Endothelial cell (in vitro differentiated cells): ENCODE measurements around the gene TGIF2LX. TPM values are rescaled to one million over a fixed set of nuclear protein-coding genes. Genes with fewer than 3 reads are reported as not detected.
"Not testable (repeated sequence)": the region's sequence is repeated elsewhere in the genome, so short reads cannot be mapped to it uniquely, and the experiment has no call there.

ENCODE experiments used
- DNase-seq: peaks from one replicate; pipeline ENCODE4 v3.0.0; 2021; ENCODE audit warnings: low spot score
- H3K27ac Mint-ChIP-seq: one replicate; pipeline ENCODE4 v1.8.0; 2021; ENCODE audit warnings: mixed read lengths, inconsistent platforms; ENCODE audit not compliant: unreplicated experiment
- H3K27me3 Mint-ChIP-seq: one replicate; pipeline ENCODE4 v1.8.0; 2021; ENCODE audit warnings: mild to moderate bottlenecking, moderate library complexity, mixed read lengths, inconsistent platforms; ENCODE audit not compliant: unreplicated experiment
- H3K36me3 Mint-ChIP-seq: one replicate; pipeline ENCODE4 v1.8.0; 2021; ENCODE audit warnings: mild to moderate bottlenecking, low read depth, mixed read lengths, inconsistent platforms; ENCODE audit not compliant: unreplicated experiment
- H3K4me1 Mint-ChIP-seq: one replicate; pipeline ENCODE4 v1.8.0; 2021; ENCODE audit warnings: mild to moderate bottlenecking, mixed read lengths, inconsistent platforms; ENCODE audit not compliant: unreplicated experiment
- H3K4me3 Mint-ChIP-seq: one replicate; pipeline ENCODE4 v1.8.0; 2021; ENCODE audit warnings: mild to moderate bottlenecking, mixed read lengths, inconsistent platforms; ENCODE audit not compliant: unreplicated experiment
- H3K9me3 Mint-ChIP-seq: one replicate; pipeline ENCODE4 v1.8.0; 2021; ENCODE audit warnings: mixed read lengths, inconsistent platforms; ENCODE audit not compliant: unreplicated experiment
- long read RNA-seq: library from polyadenylated mRNA; unstranded; transcript quantifications from one replicate; pipeline ENCODE4 v2.0.0, GENCODE V29; 2020; ENCODE audit not compliant: unreplicated experiment
- total RNA-seq: library from RNA; stranded (reverse); fragmentation: NEBNext Ultra II Directional; extraction: Animal tissue kit (Norgen Biotek cat#: 25700); gene quantifications from one replicate; pipeline ENCODE4 v1.2.1, GENCODE V29; 2021; ENCODE audit not compliant: unreplicated experiment

Gene TGIF2LX
- total RNA-seq: not detected
- long read RNA-seq: 0 reads

GRCh38 chrX:89921665-89922064 is at the start of gene TGIF2LX:
Gene TGIF2LX (plus strand): TSS chrX:89921908. CDS start chrX:89922086, 178 bp downstream.
- not testable (repeated sequence) for H3K27me3 Mint-ChIP-seq, H3K9me3 Mint-ChIP-seq, DNase-seq, H3K4me1 Mint-ChIP-seq, H3K4me3 Mint-ChIP-seq, H3K36me3 Mint-ChIP-seq, H3K27ac Mint-ChIP-seq

DNA sequence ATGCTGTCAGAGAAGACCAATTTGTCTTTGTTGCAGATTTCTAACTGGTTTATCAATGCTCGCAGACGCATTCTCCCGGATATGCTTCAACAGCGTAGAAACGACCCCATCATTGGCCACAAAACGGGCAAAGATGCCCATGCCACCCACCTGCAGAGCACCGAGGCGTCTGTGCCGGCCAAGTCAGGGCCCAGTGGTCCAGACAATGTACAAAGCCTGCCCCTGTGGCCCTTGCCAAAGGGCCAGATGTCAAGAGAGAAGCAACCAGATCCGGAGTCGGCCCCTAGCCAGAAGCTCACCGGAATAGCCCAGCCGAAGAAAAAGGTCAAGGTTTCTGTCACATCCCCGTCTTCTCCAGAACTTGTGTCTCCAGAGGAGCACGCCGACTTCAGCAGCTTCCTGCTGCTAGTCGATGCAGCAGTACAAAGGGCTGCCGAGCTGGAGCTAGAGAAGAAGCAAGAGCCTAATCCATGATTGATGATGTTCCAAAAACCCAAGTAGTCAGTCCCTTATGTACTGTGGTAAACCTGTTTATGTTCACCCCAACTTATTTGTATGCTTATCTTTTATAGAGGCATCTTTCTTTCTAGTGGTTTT is 728 bp downstream of the TGIF2LX start:
- not testable (repeated sequence) for H3K36me3 Mint-ChIP-seq, H3K27me3 Mint-ChIP-seq, H3K27ac Mint-ChIP-seq, H3K4me1 Mint-ChIP-seq, H3K4me3 Mint-ChIP-seq, DNase-seq, H3K9me3 Mint-ChIP-seq

GRCh38 chrX:89943077-89943476 is 21.4 kb downstream of the TGIF2LX start:
- not testable (repeated sequence) for H3K4me3 Mint-ChIP-seq, H3K27me3 Mint-ChIP-seq, H3K27ac Mint-ChIP-seq, H3K4me1 Mint-ChIP-seq, DNase-seq, H3K9me3 Mint-ChIP-seq, H3K36me3 Mint-ChIP-seq

DNA sequence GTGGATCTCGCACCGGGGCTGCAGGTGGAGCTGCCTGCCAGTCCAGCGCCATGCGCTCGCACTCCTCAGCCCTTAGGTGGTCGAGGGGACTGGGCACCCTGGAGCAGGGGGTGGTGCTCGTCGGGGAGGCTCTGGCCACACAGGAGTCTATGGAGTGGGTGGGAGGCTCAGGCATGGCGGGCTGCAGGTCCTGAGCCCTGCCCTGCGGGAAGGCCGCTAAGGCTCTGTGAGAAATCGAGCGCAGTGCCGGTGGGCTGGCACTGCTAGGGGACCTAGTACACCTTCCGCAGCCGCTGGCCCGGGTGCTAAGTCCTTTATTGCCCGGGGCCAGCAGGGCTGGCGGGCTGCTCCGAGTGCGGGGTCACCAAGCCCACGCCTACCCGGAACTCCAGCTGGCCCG is 43.9 kb downstream of the TGIF2LX start:
- H3K9me3 Mint-ChIP-seq, DNase-seq, H3K27ac Mint-ChIP-seq, H3K4me3 Mint-ChIP-seq, H3K4me1 Mint-ChIP-seq, H3K36me3 Mint-ChIP-seq, H3K27me3 Mint-ChIP-seq: not testable (repeated sequence)
